PC-3 (cell line): ENCODE data around the gene SMG9. TPM values are rescaled to one million over a fixed set of nuclear protein-coding genes. Genes with fewer than 3 reads are reported as not detected.
"Not testable (repeated sequence)": the region's sequence is repeated elsewhere in the genome, so short reads cannot be mapped to it uniquely, and the experiment has no call there.

Experiments used
- ATAC-seq: fragments of 200-7000 bp; cut with Tn5 transposase; 2 replicates; pipeline ENCODE4 v1.9.1; 2020; ENCODE audit warnings: mild to moderate bottlenecking, moderate library complexity
- BruUV-seq: library from RNA; stranded (reverse); fragments of 400-500 nt; replicated peaks from 2 replicates; lab custom pipeline; 2021; lab: Mats Ljungman, UMichigan
- CTCF ChIA-PET: fragments of 300-600 bp; sonication (Branson Sonifier 250); formaldehyde crosslinking; loops from one replicate; lab custom pipeline; 2022; ENCODE audit warnings: antibody characterized with exemption; lab: Charles Lee
- POLR2A ChIA-PET: fragments of 300-600 bp; sonication (Branson Sonifier 250); formaldehyde crosslinking; loops from one replicate; lab custom pipeline; 2022; ENCODE audit warnings: antibody characterized with exemption; ENCODE audit not compliant: unreplicated experiment; lab: Charles Lee
- DNase-seq: peaks from one replicate; pipeline ENCODE4 v3.0.0-alpha.2; 2015
- H2AFZ ChIP-seq: fragments of 300-600 bp; sonication (generic); 2 replicates; pipeline ENCODE4 v1.6.0; 2016; ENCODE audit warnings: antibody characterized with exemption, low read length
- H3F3A ChIP-seq: fragments of 300-600 bp; sonication (generic); one replicate; pipeline ENCODE4 v1.6.0; 2017; ENCODE audit warnings: antibody characterized with exemption, low read length, control low read depth, mild to moderate bottlenecking; ENCODE audit not compliant: unreplicated experiment
- H3K27ac ChIP-seq: fragments of 300-600 bp; sonication (generic); 2 replicates; pipeline ENCODE4 v1.5.1; 2016; ENCODE audit warnings: mild to moderate bottlenecking, low read length
- H3K27me3 ChIP-seq: fragments of 300-600 bp; sonication (generic); 2 replicates; pipeline ENCODE4 v1.6.1; 2016; ENCODE audit warnings: low read length, mixed read lengths
- H3K36me3 ChIP-seq: fragments of 300-600 bp; sonication (generic); 2 replicates; pipeline ENCODE4 v1.6.1; 2016; ENCODE audit warnings: low read depth, mixed run types, low read length, mixed read lengths
- H3K4me1 ChIP-seq: fragments of 300-600 bp; sonication (generic); 2 replicates; pipeline ENCODE4 v1.5.1; 2016; ENCODE audit warnings: low read length; ENCODE audit not compliant: insufficient read depth
- H3K4me2 ChIP-seq: fragments of 300-600 bp; sonication (generic); 2 replicates; pipeline ENCODE4 v1.6.0; 2016; ENCODE audit warnings: low read length
- H3K4me3 ChIP-seq: fragments of 300-600 bp; sonication (generic); 2 replicates; pipeline ENCODE4 v1.5.1; 2016; ENCODE audit warnings: mild to moderate bottlenecking, low read length, mixed read lengths
- H3K79me2 ChIP-seq: fragments of 300-600 bp; sonication (generic); 2 replicates; pipeline ENCODE4 v1.6.1; 2017; ENCODE audit warnings: low read length, mixed read lengths
- H3K9ac ChIP-seq: fragments of 300-600 bp; sonication (generic); 2 replicates; pipeline ENCODE4 v1.6.0; 2016; ENCODE audit warnings: mild to moderate bottlenecking, low read length
- H3K9me2 ChIP-seq: fragments of 300-600 bp; sonication (generic); replicated peaks from 2 replicates; pipeline ENCODE4 v1.6.1; 2016; ENCODE audit warnings: mixed run types, low read length, mixed read lengths
- H3K9me3 ChIP-seq: fragments of 300-600 bp; sonication (generic); 2 replicates; pipeline ENCODE4 v1.6.1; 2016; ENCODE audit warnings: low read length, mixed read lengths
- H4K20me1 ChIP-seq: fragments of 300-600 bp; sonication (generic); 2 replicates; pipeline ENCODE4 v1.6.1; 2016; ENCODE audit warnings: low read length, mixed read lengths
- CTCF ChIP-seq: fragments of 300-600 bp; sonication (generic); conservative IDR thresholded peaks from 2 replicates; pipeline ENCODE4 v1.5.1; 2017; ENCODE audit warnings: antibody characterized with exemption, low read depth, mild to moderate bottlenecking, low read length
- EZH2 ChIP-seq: fragments of 300-600 bp; sonication (generic); IDR thresholded peaks from one replicate; pipeline ENCODE4 v1.6.1; 2017; ENCODE audit warnings: antibody characterized with exemption, mild to moderate bottlenecking, low read length; ENCODE audit not compliant: unreplicated experiment
- EZH2phosphoT487 ChIP-seq: fragments of 300-600 bp; sonication (generic); IDR thresholded peaks from 2 replicates; pipeline ENCODE4 v1.6.1; 2018; ENCODE audit warnings: mild to moderate bottlenecking, antibody characterized with exemption, low read length, borderline replicate concordance
- intact Hi-C: fragments of 100-400 bp; cut with micrococcal nuclease; formaldehyde crosslinking; loops from 2 replicates; pipeline ENCODE4 v1.9.0; 2023
- total RNA-seq: library from RNA; depleted of rRNA; stranded (reverse); fragments of >200 nt; gene quantifications from 2 replicates; pipeline ENCODE4 v1.2.3, GENCODE V29; 2014

SMG9 gene
- total RNA-seq, 1 experiment from 2014 or later = 48.8 TPM

- H3K9me2 ChIP-seq = no peaks in the 10 kb centered on the region
- TF ChIP-seq CTCF (no peak), EZH2 (no peak), EZH2phosphoT487 (no peak)
- no peaks in the 10 kb centered on the region for H3K27me3 ChIP-seq
- no peaks in the 10 kb centered on the region for H3K79me2 ChIP-seq
- DNase-seq (no peak), ATAC-seq (no peak)
- intact Hi-C loops = no loop called here
- no peak overlapping the region for H3K4me2 ChIP-seq
- no peaks in the 10 kb centered on the region for H3F3A ChIP-seq
- H3K27ac ChIP-seq = no peak overlapping the region
- BruUV-seq = no TSS peak
- POLR2A ChIA-PET = no interaction called here
- H3K9ac ChIP-seq = no peak overlapping the region
- H3K4me3 ChIP-seq = no peak overlapping the region
- CTCF ChIA-PET = interaction anchor here (0.9 kb wide), 1 partner anchor 98 kb away, joined by 5 read pairs; the partner anchor contains the start of gene KCNN4
- no peaks in the 10 kb centered on the region for H3K9me3 ChIP-seq
- no peaks in the 10 kb centered on the region for H3K36me3 ChIP-seq
- H2AFZ ChIP-seq = no peak overlapping the region
- H4K20me1 ChIP-seq = no peaks in the 10 kb centered on the region
- no peaks in the 10 kb centered on the region; the same call in 1 of the 2 replicates for H3K4me1 ChIP-seq
These were observed 71.7 kb downstream of the SMG9 start for GRCh38 chr19:43682824-43683661.

DNA sequence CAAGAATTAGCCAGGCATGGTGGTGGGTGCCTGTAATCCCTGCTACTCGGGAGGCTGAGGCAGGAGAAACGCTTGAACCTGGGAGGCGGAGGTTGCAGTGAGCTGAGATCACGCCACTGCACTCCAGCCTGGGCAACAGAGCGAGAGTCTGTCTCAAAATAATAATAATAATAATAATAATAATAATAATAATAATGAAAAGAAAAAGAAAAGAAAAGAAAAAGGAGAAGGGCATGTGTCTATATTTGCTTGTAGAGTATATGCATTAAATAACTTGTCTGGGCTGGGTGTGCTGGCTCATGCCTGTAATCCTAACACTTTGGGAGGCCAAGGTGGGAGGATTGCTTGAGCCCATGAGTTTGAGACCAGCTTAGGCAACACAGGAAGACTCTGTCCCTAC, 72.5 kb downstream of the SMG9 start:
- H3K9ac ChIP-seq, BruUV-seq, H3K36me3 ChIP-seq, intact Hi-C loops, H3K4me3 ChIP-seq, H3K79me2 ChIP-seq, H3K9me2 ChIP-seq, H3K4me1 ChIP-seq, H3F3A ChIP-seq, H4K20me1 ChIP-seq, H3K27ac ChIP-seq, DNase-seq, ATAC-seq, POLR2A ChIA-PET, H3K4me2 ChIP-seq, H3K27me3 ChIP-seq, H2AFZ ChIP-seq, H3K9me3 ChIP-seq: not testable (repeated sequence)
- CTCF ChIA-PET = interaction anchor here (0.9 kb wide), 1 partner anchor 98 kb away, joined by 5 read pairs; the partner anchor contains the start of gene KCNN4

GRCh38 chr19:43681821-43682220, 72.9 kb downstream of the SMG9 start:
- DNase-seq (no peak), ATAC-seq (no peak)
- no peak for TF ChIP-seq EZH2phosphoT487
- no peak for TF ChIP-seq EZH2
- TF ChIP-seq CTCF = no peak
- Histone ChIP-seq H3K27ac (no peak overlapping the region), H3K79me2 (no peaks in the 10 kb centered on the region), H3K4me1 (no peaks in the 10 kb centered on the region; the same call in 1 of the 2 replicates), H3K4me2 (no peak overlapping the region), H3K36me3 (no peaks in the 10 kb centered on the region), H3K9me2 (no peaks in the 10 kb centered on the region), H4K20me1 (no peaks in the 10 kb centered on the region), H3F3A (no peaks in the 10 kb centered on the region), H2AFZ (no peak overlapping the region), H3K9ac (no peak overlapping the region), H3K27me3 (no peaks in the 10 kb centered on the region), H3K4me3 (no peak overlapping the region), H3K9me3 (no peaks in the 10 kb centered on the region)
- CTCF ChIA-PET = no interaction called here
- POLR2A ChIA-PET = no interaction called here
- intact Hi-C loops = no loop called here
- no TSS peak for BruUV-seq
